Muscle of back (tissue), 13 donors: ENCODE data around the gene IGHMBP2. TPM values are rescaled to one million over a fixed set of nuclear protein-coding genes. Genes with fewer than 3 reads are reported as not detected.
"Not testable (repeated sequence)": the region's sequence is repeated elsewhere in the genome, so short reads cannot be mapped to it uniquely, and the experiment has no call there.

Source experiments
- DNase-seq, 3 donors: peaks; one replicate each; pipeline versions ENCODE4 v3.0.0 to v3.0.0-alpha.2; 2013
- long read RNA-seq, 9 donors: transcript quantifications; one replicate each; lab custom pipeline, GENCODE V29; 2026
- polyA plus RNA-seq, 10 donors: library from polyadenylated mRNA; unstranded; fragments of 120-200 nt; gene quantifications; one replicate each; pipeline ENCODE4 v1.2.1, GENCODE V29; 2013; ENCODE audit not compliant: insufficient read length in 10 of 10

Gene IGHMBP2
- 10 to 100 TPM; 10.5 to 18.1 (median 11.8) TPM for polyA plus RNA-seq
- long read RNA-seq, donor 1 = 0 reads
- long read RNA-seq, donor 2 = 0 reads
- long read RNA-seq, donor 3 = 0 reads
- long read RNA-seq, donor 4, partial matches to known transcripts = 0 of 1 reads
- long read RNA-seq, donor 4, other reads (novel, unspliced or antisense) = 0 of 1 reads
- long read RNA-seq, donor 5, partial matches to known transcripts = 0 of 1 reads
- long read RNA-seq, donor 5, other reads (novel, unspliced or antisense) = 0 of 1 reads
- long read RNA-seq, donor 6, partial matches to known transcripts = 0 of 5 reads
- long read RNA-seq, donor 6, other reads (novel, unspliced or antisense) = 0 of 5 reads
- long read RNA-seq, donor 7, partial matches to known transcripts = 5 of 5 reads
- long read RNA-seq, donor 7, other reads (novel, unspliced or antisense) = 0 of 5 reads
- long read RNA-seq, donor 8, partial matches to known transcripts = 0 of 2 reads
- long read RNA-seq, donor 8, other reads (novel, unspliced or antisense) = 0 of 2 reads
- long read RNA-seq, donor 9 = 0 reads

GRCh38 chr11:68903288-68904247 lies at the start of gene IGHMBP2, which contains the start of gene MRPL21:
IGHMBP2 (plus strand) TSS chr11:68903891; CDS start chr11:68903953, 62 bp downstream.
MRPL21 (minus strand) TSS chr11:68903832; CDS start chr11:68903810, 22 bp downstream.
- peak; percentile 75 to 96 (median 93) for DNase-seq

- no peak for DNase-seq
Measured at GRCh38 chr11:68854273-68854958, 49.3 kb upstream of the IGHMBP2 start.

GRCh38 chr11:68855205-68855981 lies 48.3 kb upstream of the IGHMBP2 start:
- peak in 1 of 3 donors; percentile 75 for DNase-seq

- DNase-seq = not testable (repeated sequence)
Measured at GRCh38 chr11:68856425-68857030, 47.2 kb upstream of the IGHMBP2 start.

- DNase-seq = no peak
Measured at GRCh38 chr11:68857037-68857586, 46.6 kb upstream of the IGHMBP2 start.

GRCh38 chr11:68859123-68859522 lies 44.6 kb upstream of the IGHMBP2 start:
- DNase-seq = no peak

- DNase-seq = no peak
Measured at GRCh38 chr11:68862421-68862820, 41.3 kb upstream of the IGHMBP2 start.

GRCh38 chr11:68863553-68864265 lies 40.0 kb upstream of the IGHMBP2 start:
- no peak for DNase-seq

- no peak for DNase-seq
Measured at GRCh38 chr11:68865241-68865640, 38.5 kb upstream of the IGHMBP2 start.

GRCh38 chr11:68867066-68867465 lies 36.6 kb upstream of the IGHMBP2 start:
- DNase-seq = no peak

GRCh38 chr11:68868221-68868835 lies 35.4 kb upstream of the IGHMBP2 start:
- DNase-seq = no peak

GRCh38 chr11:68870470-68870869 lies 33.2 kb upstream of the IGHMBP2 start:
- peak in 2 of 3 donors; percentile 15 to 66 for DNase-seq

GRCh38 chr11:68872216-68873003 lies 31.3 kb upstream of the IGHMBP2 start:
- DNase-seq = no peak

GRCh38 chr11:68878022-68878421 lies 25.7 kb upstream of the IGHMBP2 start:
- DNase-seq = no peak

GRCh38 chr11:68880851-68881250 lies 22.8 kb upstream of the IGHMBP2 start:
- DNase-seq = no peak

GRCh38 chr11:68881320-68881719 lies 22.4 kb upstream of the IGHMBP2 start:
- no peak for DNase-seq

- DNase-seq = no peak
Measured at GRCh38 chr11:68882391-68882790, 21.3 kb upstream of the IGHMBP2 start.

- not testable (repeated sequence) for DNase-seq
Measured at GRCh38 chr11:68884827-68885226, 18.9 kb upstream of the IGHMBP2 start.
